IMR-90 (cell line): ENCODE measurements around the gene SLC25A41. TPM values are rescaled to one million over a fixed set of nuclear protein-coding genes. Genes with fewer than 3 reads are reported as not detected.

Source experiments
- ATAC-seq: fragments of 200-7000 bp; cut with Tn5 transposase; 2 replicates; pipeline ENCODE4 v1.9.1; 2020; ENCODE audit warnings: low read depth, mild to moderate bottlenecking, moderate library complexity
- BruUV-seq: library from RNA; stranded (reverse); fragments of 400-500 nt; replicated peaks from 2 replicates; lab custom pipeline; 2021; lab: Mats Ljungman, UMichigan
- CTCF ChIA-PET: fragments of 300-600 bp; formaldehyde crosslinking; extraction: SDS; loops from one replicate; lab custom pipeline; 2021; ENCODE audit warnings: antibody characterized with exemption; lab: Yijun Ruan, JAX
- POLR2A ChIA-PET: fragments of 300-600 bp; sonication (Branson Sonifier 250); formaldehyde crosslinking; loops from one replicate; lab custom pipeline; 2022; ENCODE audit warnings: antibody characterized with exemption; ENCODE audit not compliant: unreplicated experiment; lab: Charles Lee
- DNase-seq: peaks from one replicate; pipeline ENCODE4 v3.0.0; 2013
- H2AFZ ChIP-seq: replicated peaks from 2 replicates; pipeline ENCODE3; 2013; ENCODE audit warnings: low read length, mild to moderate bottlenecking; ENCODE audit not compliant: poor library complexity
- H2AK5ac ChIP-seq: 2 replicates; pipeline ENCODE4 v1.6.1; 2013; ENCODE audit warnings: low read depth, low read length, inconsistent platforms
- H2AK9ac ChIP-seq: replicated peaks from 2 replicates; pipeline ENCODE3; 2013; ENCODE audit warnings: mild to moderate bottlenecking, low read depth, low read length, moderate library complexity; ENCODE audit not compliant: poor library complexity
- H2BK120ac ChIP-seq: 2 replicates; pipeline ENCODE4 v1.6.1; 2013; ENCODE audit warnings: low read depth, low read length, inconsistent platforms
- H2BK15ac ChIP-seq: 3 replicates; pipeline ENCODE4 v1.6.1; 2013; ENCODE audit warnings: low read depth, low read length, inconsistent platforms
- H2BK20ac ChIP-seq: 2 replicates; pipeline ENCODE4 v1.6.1; 2013; ENCODE audit warnings: low read depth, mild to moderate bottlenecking, inconsistent platforms, low read length, moderate library complexity
- H2BK5ac ChIP-seq: 2 replicates; pipeline ENCODE4 v1.6.1; 2013; ENCODE audit warnings: mild to moderate bottlenecking, low read depth, low read length, inconsistent platforms; ENCODE audit not compliant: poor library complexity, severe bottlenecking
- H3K14ac ChIP-seq: replicated peaks from 2 replicates; pipeline ENCODE4 v1.6.1; 2013; ENCODE audit warnings: low read depth, low read length, inconsistent platforms
- H3K18ac ChIP-seq: 2 replicates; pipeline ENCODE4 v1.6.1; 2013; ENCODE audit warnings: low read depth, low read length, control low read depth
- H3K23ac ChIP-seq: 2 replicates; pipeline ENCODE4 v1.6.1; 2013; ENCODE audit warnings: low read depth, low read length, inconsistent platforms
- H3K27ac ChIP-seq: 2 replicates; pipeline ENCODE4 v1.5.1; 2013; ENCODE audit warnings: mild to moderate bottlenecking, control low read depth, low read length; ENCODE audit not compliant: insufficient read depth
- H3K27me3 ChIP-seq: 2 replicates; pipeline ENCODE4 v1.6.1; 2013; ENCODE audit warnings: low read length; ENCODE audit not compliant: control insufficient read depth, insufficient read depth
- H3K36me3 ChIP-seq: 2 replicates; pipeline ENCODE4 v1.6.1; 2013; ENCODE audit warnings: low read length, mixed read lengths; ENCODE audit not compliant: control insufficient read depth, insufficient read depth
- H3K4ac ChIP-seq: 2 replicates; pipeline ENCODE4 v1.6.1; 2013; ENCODE audit warnings: low read depth, low read length, inconsistent platforms
- H3K4me1 ChIP-seq: 2 replicates; pipeline ENCODE4 v1.6.1; 2013; ENCODE audit warnings: low read length, mixed read lengths; ENCODE audit not compliant: control insufficient read depth, insufficient read depth
- H3K4me2 ChIP-seq: 2 replicates; pipeline ENCODE4 v1.6.1; 2013; ENCODE audit warnings: low read depth, mild to moderate bottlenecking, control low read depth, low read length, moderate library complexity
- H3K4me3 ChIP-seq: 2 replicates; pipeline ENCODE4 v1.5.1; 2013; ENCODE audit warnings: low read depth, mild to moderate bottlenecking, control low read depth, low read length, moderate library complexity; ENCODE audit not compliant: insufficient read depth
- H3K56ac ChIP-seq: 2 replicates; pipeline ENCODE4 v1.6.1; 2013; ENCODE audit warnings: low read length, inconsistent platforms; ENCODE audit not compliant: insufficient read depth; ENCODE audit errors: extremely low read depth
- H3K79me1 ChIP-seq, 2 experiments: 2 replicates each; pipeline ENCODE4 v1.6.1; 2013; ENCODE audit warnings: low read length in 2 of 2, inconsistent platforms in 1 of 2, low read depth in 1 of 2
- H3K9ac ChIP-seq: 2 replicates; pipeline ENCODE4 v1.6.1; 2013; ENCODE audit warnings: low read depth, low read length, control low read depth
- H3K9me1 ChIP-seq: 2 replicates; pipeline ENCODE4 v1.6.1; 2013; ENCODE audit warnings: low read length, inconsistent platforms; ENCODE audit not compliant: insufficient read depth
- H3K9me3 ChIP-seq: 2 replicates; pipeline ENCODE4 v1.6.1; 2013; ENCODE audit warnings: low read length; ENCODE audit not compliant: control insufficient read depth, insufficient read depth
- H4K20me1 ChIP-seq: 2 replicates; pipeline ENCODE4 v1.6.1; 2013; ENCODE audit warnings: low read length, inconsistent platforms; ENCODE audit not compliant: insufficient read depth
- H4K5ac ChIP-seq: 2 replicates; pipeline ENCODE4 v1.6.1; 2013; ENCODE audit warnings: mild to moderate bottlenecking, low read depth, low read length, control low read depth
- H4K8ac ChIP-seq, 2 experiments: 2 replicates each; pipeline ENCODE4 v1.6.1; 2013; ENCODE audit warnings: low read depth in 2 of 2, low read length in 2 of 2, control low read depth in 1 of 2, inconsistent platforms in 1 of 2
- H4K91ac ChIP-seq: 2 replicates; pipeline ENCODE4 v1.6.1; 2013; ENCODE audit warnings: low read depth, low read length, inconsistent platforms; ENCODE audit not compliant: insufficient read depth
- BHLHE40 ChIP-seq: fragments of 150-350 bp; IDR thresholded peaks from 2 replicates; pipeline ENCODE4 v1.6.1; 2016; ENCODE audit warnings: mild to moderate bottlenecking, low read depth, low read length
- CEBPB ChIP-seq: IDR thresholded peaks from 2 replicates; pipeline ENCODE4 v1.6.1; 2012; ENCODE audit warnings: low read depth, low read length, improper control_type of control experiment
- CHD1 ChIP-seq: IDR thresholded peaks from 2 replicates; pipeline ENCODE4 v1.6.1; 2012; ENCODE audit warnings: low read depth, low read length, improper control_type of control experiment
- CTCF ChIP-seq: conservative IDR thresholded peaks from 2 replicates; pipeline ENCODE4 v1.5.1; 2012; ENCODE audit warnings: mild to moderate bottlenecking, low read depth, low read length, improper control_type of control experiment
- ELK1 ChIP-seq: fragments of 150-350 bp; IDR thresholded peaks from 2 replicates; pipeline ENCODE4 v1.6.1; 2016; ENCODE audit warnings: low read depth, mild to moderate bottlenecking, low read length, moderate library complexity, borderline replicate concordance
- FOS ChIP-seq: fragments of 150-350 bp; IDR thresholded peaks from 2 replicates; pipeline ENCODE4 v1.6.1; 2016; ENCODE audit warnings: low read depth, low read length
- MAFK ChIP-seq: IDR thresholded peaks from 2 replicates; pipeline ENCODE4 v1.6.1; 2012; ENCODE audit warnings: low read depth, low read length, improper control_type of control experiment
- MAZ ChIP-seq: IDR thresholded peaks from 2 replicates; pipeline ENCODE4 v1.6.1; 2012; ENCODE audit warnings: low read depth, mild to moderate bottlenecking, low read length, improper control_type of control experiment, moderate library complexity, borderline replicate concordance
- MXI1 ChIP-seq: IDR thresholded peaks from 2 replicates; pipeline ENCODE4 v1.6.1; 2012; ENCODE audit warnings: low read depth, mild to moderate bottlenecking, low read length, moderate library complexity, borderline replicate concordance
- NFE2L2 ChIP-seq: fragments of 150-350 bp; IDR thresholded peaks from 2 replicates; pipeline ENCODE4 v1.6.1; 2016; ENCODE audit warnings: low read depth, mild to moderate bottlenecking, low read length
- POLR2A ChIP-seq: IDR thresholded peaks from 2 replicates; pipeline ENCODE4 v1.6.1; 2012; ENCODE audit warnings: mild to moderate bottlenecking, low read depth, low read length
- RAD21 ChIP-seq: IDR thresholded peaks from 2 replicates; pipeline ENCODE4 v1.6.1; 2012; ENCODE audit warnings: low read length, improper control_type of control experiment
- RCOR1 ChIP-seq: IDR thresholded peaks from 2 replicates; pipeline ENCODE4 v1.6.1; 2012; ENCODE audit warnings: mild to moderate bottlenecking, low read length, improper control_type of control experiment; ENCODE audit not compliant: insufficient replicate concordance
- RFX5 ChIP-seq: IDR thresholded peaks from 2 replicates; pipeline ENCODE4 v1.8.0; 2012; ENCODE audit warnings: low read depth, mild to moderate bottlenecking, low read length, moderate library complexity
- SMC3 ChIP-seq: fragments of 150-350 bp; IDR thresholded peaks from 2 replicates; pipeline ENCODE4 v1.6.1; 2016; ENCODE audit warnings: low read depth, mild to moderate bottlenecking, antibody characterized with exemption, low read length, moderate library complexity
- USF2 ChIP-seq: fragments of 150-350 bp; IDR thresholded peaks from 2 replicates; pipeline ENCODE4 v1.6.1; 2017; ENCODE audit warnings: mild to moderate bottlenecking, antibody characterized with exemption, low read length, low read depth
- WGBS, 2 experiments: methylation state at CpG; one replicate each; pipeline versions ENCODE4 v1.1.5 to v1.1.7; 2013; ENCODE audit warnings: missing lambda C conversion rate in 2 of 2; ENCODE audit not compliant: insufficient read length in 1 of 2; ENCODE audit errors: extremely low coverage in 2 of 2; 5-methylcytosine and 5-hydroxymethylcytosine counted together
- dilution Hi-C: fragments of 300-500 bp; cut with HindIII; formaldehyde crosslinking; loops from one replicate; pipeline ENCODE4 v1.14.3; 2018; ENCODE audit warnings: low sequenced_read_pairs; ENCODE audit not compliant: unreplicated experiment
- in situ Hi-C: fragments of 300-500 bp; cut with MboI; formaldehyde crosslinking; loops from 3 replicates; pipeline ENCODE4 v1.14.3; 2019; ENCODE audit warnings: low sequenced_read_pairs, inconsistent platforms, mixed read lengths
- intact Hi-C: fragments of 100-400 bp; cut with micrococcal nuclease; formaldehyde crosslinking; loops from 2 replicates; pipeline ENCODE4 v1.10.0; 2022
- polyA plus RNA-seq, 3 experiments: library from polyadenylated mRNA; depleted of rRNA; stranded (reverse); fragments of >200 nt; gene quantifications; 2 replicates each; pipeline ENCODE4 v1.2.3, GENCODE V29; 2012; ENCODE audit warnings: low replicate concordance in 1 of 3
- total RNA-seq: library from RNA; depleted of rRNA; stranded (reverse); fragments of >200 nt; gene quantifications from 2 replicates; pipeline ENCODE4 v1.2.3, GENCODE V29; 2012

Gene SLC25A41
- total and polyA plus RNA-seq, 2 of the 4 experiments (the other 2 are of a cell fraction): not detected

GRCh38 chr19:6412447-6413091 lies 21.0 kb downstream of the SLC25A41 start:
- Histone ChIP-seq H3K79me1 (peaks cover 0 to 5% of the 10 kb centered on the region in 2 experiments; a peak in 2 of 4 replicates), H3K27ac (no peak overlapping the region), H2BK20ac (no peak overlapping the region), H3K9me1 (no peaks in the 10 kb centered on the region; the same call in 1 of the 2 replicates), H2BK120ac (no peak overlapping the region), H4K5ac (no peak overlapping the region), H3K4me3 (no peak overlapping the region), H2AK9ac (no peak overlapping the region), H3K4me1 (no peaks in the 10 kb centered on the region), H3K9me3 (no peaks in the 10 kb centered on the region), H2AK5ac (no peak overlapping the region), H2BK15ac (no peak overlapping the region), H3K4ac (no peak overlapping the region), H3K27me3 (no peaks in the 10 kb centered on the region), H3K23ac (no peak overlapping the region), H2AFZ (no peak overlapping the region), H3K4me2 (no peak overlapping the region), H3K18ac (no peak overlapping the region), H4K91ac (no peak overlapping the region), H3K36me3 (peaks cover 42% of the 10 kb centered on the region), H4K20me1 (peaks cover 4% of the 10 kb centered on the region), H2BK5ac (no peak overlapping the region), H3K56ac (no peak overlapping the region), H4K8ac (no peak overlapping the region), H3K9ac (no peak overlapping the region), H3K14ac (no peak overlapping the region)
- dilution Hi-C loops: no loop called here
- ChIA-PET POLR2A (no interaction called here), CTCF (no interaction called here)
- no peak for TF ChIP-seq MXI1
- no peak for TF ChIP-seq USF2
- no peak for TF ChIP-seq MAZ
- TF ChIP-seq CTCF: peak; percentile 40; the same call in 1 of the 2 replicates
- no peak for TF ChIP-seq POLR2A
- no peak for TF ChIP-seq BHLHE40
- no peak for TF ChIP-seq MAFK
- no peak for TF ChIP-seq FOS
- TF ChIP-seq SMC3: no peak
- TF ChIP-seq RFX5: no peak
- TF ChIP-seq CEBPB: no peak
- TF ChIP-seq NFE2L2: no peak
- TF ChIP-seq RAD21: peak; percentile 34; the same call in 1 of the 2 replicates
- no peak for TF ChIP-seq CHD1
- TF ChIP-seq ELK1: no peak
- no peak for TF ChIP-seq RCOR1
- no peak for DNase-seq
- intact Hi-C loops: loop anchor here (10.0 kb wide), 1 partner anchor 368 kb away; no protein-coding TSS in a partner anchor
- in situ Hi-C loops: no loop called here
- 31% methylated on average over 2 of the region's 15 CpGs; no CpG with 5 or more reads in 1 of the 2 experiments for WGBS, 2 experiments
- ATAC-seq: peak; percentile 59; the same call in 1 of the 2 replicates
- no TSS peak for BruUV-seq
